BJ (cell line): Measurements from ENCODE around the gene MR1. TPM values are rescaled to one million over a fixed set of nuclear protein-coding genes. Genes with fewer than 3 reads are reported as not detected.
A peak's percentile ranks its signal among the peaks of the same experiment; 100 is the strongest.

Experiments used
- CTCF ChIA-PET: fragments of 350-600 bp; formaldehyde crosslinking; extraction: SDS; loops from one replicate; lab custom pipeline; 2021; ENCODE audit warnings: antibody characterized with exemption, inconsistent platforms; lab: Yijun Ruan, JAX
- POLR2A ChIA-PET: fragments of 300-600 bp; sonication (Branson Sonifier 250); formaldehyde crosslinking; extraction: SDS; loops from one replicate; lab custom pipeline; 2021; ENCODE audit warnings: antibody characterized with exemption; lab: Charles Lee
- DNase-seq: peaks from one replicate; pipeline ENCODE4 v3.0.0-alpha.2; 2011; ENCODE audit warnings: low read depth
- H3K27me3 ChIP-seq: 2 replicates; pipeline ENCODE4 v1.6.0; 2011; ENCODE audit warnings: low read length; ENCODE audit not compliant: control insufficient read depth, insufficient read depth
- H3K36me3 ChIP-seq: 2 replicates; pipeline ENCODE4 v1.5.1; 2011; ENCODE audit warnings: low read length; ENCODE audit not compliant: control insufficient read depth, insufficient read depth
- H3K4me3 ChIP-seq: 2 replicates; pipeline ENCODE4 v1.5.1; 2011; ENCODE audit warnings: low read depth, mild to moderate bottlenecking, control low read depth, low read length
- polyA plus RNA-seq: library from polyadenylated mRNA; depleted of rRNA; stranded (reverse); fragments of >200 nt; gene quantifications from 2 replicates; pipeline ENCODE4 v1.2.3, GENCODE V29; 2011
- TF ChIP-seq, protein P1 (sequence below): IDR thresholded peaks from 2 replicates; pipeline ENCODE4 v1.5.1; 2011; ENCODE audit warnings: low read depth, mild to moderate bottlenecking, control low read depth, inconsistent platforms, low read length, moderate library complexity; ENCODE audit not compliant: insufficient read depth

Gene MR1
- polyA plus RNA-seq, 1 experiment: 25.0 TPM

DNA sequence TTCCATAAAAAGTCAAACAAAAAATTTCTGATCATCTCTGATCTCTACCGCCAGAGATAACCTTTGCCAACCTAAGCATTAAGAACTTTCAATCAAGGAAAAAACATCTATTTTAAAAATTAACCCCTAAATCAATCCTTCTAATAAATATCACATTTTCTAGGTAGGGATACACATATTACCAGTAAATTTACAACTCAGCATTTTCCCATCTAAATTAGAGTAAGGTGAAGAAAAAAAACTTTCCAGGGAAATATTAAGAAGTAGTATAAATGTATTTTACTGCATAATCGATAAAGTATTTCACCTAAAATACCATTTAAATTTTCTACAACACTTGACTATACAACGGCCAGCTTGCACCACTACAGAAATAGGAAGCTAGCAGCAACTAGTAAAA is 12.6 kb upstream of the MR1 start:
- CTCF ChIA-PET: interaction anchor here (1.4 to 3.3 kb wide), 2 partner anchors 84 to 120 kb away, joined by 4 to 23 read pairs; no protein-coding TSS in a partner anchor
- peak overlapping the region; percentile 84 for H3K4me3 ChIP-seq

DNA sequence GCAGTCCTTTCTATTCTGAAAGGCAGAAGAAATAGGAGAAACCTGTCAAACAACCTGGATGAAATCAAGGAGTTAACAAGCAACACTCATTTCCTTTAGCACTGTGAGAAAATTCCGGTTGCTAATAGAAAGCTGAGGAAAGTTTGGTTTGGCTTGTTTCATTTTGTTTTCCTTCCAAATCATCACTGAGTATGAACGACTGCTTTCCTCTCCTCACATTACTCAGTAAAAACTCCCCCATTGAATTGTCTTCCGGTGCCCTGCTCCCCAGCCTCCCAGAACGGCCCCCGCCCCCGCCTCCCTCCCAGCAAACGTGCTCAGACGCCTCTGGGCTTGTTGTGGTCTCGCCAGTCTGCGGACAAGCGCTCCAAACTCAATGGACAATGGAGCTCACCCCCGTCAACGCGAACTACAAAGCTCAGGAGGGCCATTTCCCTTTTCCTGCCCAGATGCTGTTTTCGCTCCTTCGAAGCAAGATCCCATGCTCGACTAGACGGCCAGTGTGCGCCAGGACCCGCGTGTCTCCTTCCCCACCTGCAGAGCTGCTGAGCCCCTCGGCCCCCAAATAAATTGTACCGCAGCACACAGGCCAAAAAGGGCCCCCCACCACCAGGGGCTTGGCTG is 11.9 kb upstream of the MR1 start:
- POLR2A ChIA-PET: interaction anchor here (0.6 to 0.7 kb wide), 4 partner anchors 10 to 138 kb away, joined by 3 to 21 read pairs (median 14); no protein-coding TSS in a partner anchor
- CTCF ChIA-PET: interaction anchor here (0.8 to 3.3 kb wide), 4 partner anchors 11 to 144 kb away, joined by 3 to 23 read pairs (median 4); no protein-coding TSS in a partner anchor
- no peaks in the 10 kb centered on the region; the same call in none of the 2 replicates for H3K36me3 ChIP-seq

More for the DNA sequence above, 12.6 kb upstream of the MR1 start:
- TF ChIP-seq, protein P1, sequence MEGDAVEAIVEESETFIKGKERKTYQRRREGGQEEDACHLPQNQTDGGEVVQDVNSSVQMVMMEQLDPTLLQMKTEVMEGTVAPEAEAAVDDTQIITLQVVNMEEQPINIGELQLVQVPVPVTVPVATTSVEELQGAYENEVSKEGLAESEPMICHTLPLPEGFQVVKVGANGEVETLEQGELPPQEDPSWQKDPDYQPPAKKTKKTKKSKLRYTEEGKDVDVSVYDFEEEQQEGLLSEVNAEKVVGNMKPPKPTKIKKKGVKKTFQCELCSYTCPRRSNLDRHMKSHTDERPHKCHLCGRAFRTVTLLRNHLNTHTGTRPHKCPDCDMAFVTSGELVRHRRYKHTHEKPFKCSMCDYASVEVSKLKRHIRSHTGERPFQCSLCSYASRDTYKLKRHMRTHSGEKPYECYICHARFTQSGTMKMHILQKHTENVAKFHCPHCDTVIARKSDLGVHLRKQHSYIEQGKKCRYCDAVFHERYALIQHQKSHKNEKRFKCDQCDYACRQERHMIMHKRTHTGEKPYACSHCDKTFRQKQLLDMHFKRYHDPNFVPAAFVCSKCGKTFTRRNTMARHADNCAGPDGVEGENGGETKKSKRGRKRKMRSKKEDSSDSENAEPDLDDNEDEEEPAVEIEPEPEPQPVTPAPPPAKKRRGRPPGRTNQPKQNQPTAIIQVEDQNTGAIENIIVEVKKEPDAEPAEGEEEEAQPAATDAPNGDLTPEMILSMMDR: no peak
- Histone ChIP-seq H3K27me3 (no peaks in the 10 kb centered on the region), H3K36me3 (no peaks in the 10 kb centered on the region; the same call in none of the 2 replicates)
- no peak for DNase-seq
- POLR2A ChIA-PET: no interaction called here

DNA sequence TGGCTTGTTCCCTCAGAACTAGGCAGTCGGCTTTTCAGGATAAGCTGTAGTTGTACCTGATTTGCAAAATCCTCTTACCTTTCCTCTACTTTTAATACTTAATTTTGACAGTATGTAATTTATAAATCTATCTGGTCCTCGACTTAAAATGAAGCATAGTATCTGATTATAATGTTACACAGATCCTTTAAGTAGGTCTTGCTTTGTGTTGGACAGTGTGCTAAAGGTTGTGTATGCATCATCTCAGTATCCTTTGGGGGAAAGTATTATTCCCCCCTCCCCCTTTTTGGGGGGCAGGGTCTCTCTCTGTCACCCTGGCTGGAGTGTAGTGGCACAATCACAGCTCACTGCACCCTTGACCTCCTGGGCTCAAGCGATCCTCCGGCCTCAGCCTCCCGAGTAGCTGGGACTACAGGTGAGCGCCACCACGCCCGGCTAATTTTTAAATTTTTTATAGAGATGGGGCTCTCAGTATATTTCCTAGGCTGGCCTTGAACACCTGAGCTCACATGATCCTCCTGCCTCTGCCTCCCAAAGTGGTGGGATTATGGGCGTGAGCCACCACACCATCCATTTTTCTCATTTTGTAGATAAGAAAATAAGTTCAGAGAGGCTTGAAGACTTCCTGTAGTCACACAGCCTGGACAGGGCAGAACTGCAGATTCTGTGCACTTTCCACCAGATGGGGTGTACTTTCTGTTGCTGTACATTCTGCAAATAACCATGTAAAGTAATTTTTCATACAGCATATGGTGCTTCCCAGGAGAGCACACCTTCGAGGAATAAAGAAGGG is 10.3 kb upstream of the MR1 start:
- POLR2A ChIA-PET: no interaction called here
- H3K4me3 ChIP-seq: peak overlapping the region; percentile 22
- CTCF ChIA-PET: interaction anchor here (0.8 to 3.3 kb wide), 3 partner anchors 12 to 118 kb away, joined by 3 to 23 read pairs (median 5); no protein-coding TSS in a partner anchor
- DNase-seq: no peak
- TF ChIP-seq, protein P1: no peak
- no peaks in the 10 kb centered on the region for H3K27me3 ChIP-seq
- no peaks in the 10 kb centered on the region; the same call in 1 of the 2 replicates for H3K36me3 ChIP-seq

More for the DNA sequence above, 11.9 kb upstream of the MR1 start:
- Histone ChIP-seq H3K27me3 (no peaks in the 10 kb centered on the region), H3K4me3 (peak overlapping the region; percentile 84)
- no peak for DNase-seq
- TF ChIP-seq, protein P1: no peak

DNA sequence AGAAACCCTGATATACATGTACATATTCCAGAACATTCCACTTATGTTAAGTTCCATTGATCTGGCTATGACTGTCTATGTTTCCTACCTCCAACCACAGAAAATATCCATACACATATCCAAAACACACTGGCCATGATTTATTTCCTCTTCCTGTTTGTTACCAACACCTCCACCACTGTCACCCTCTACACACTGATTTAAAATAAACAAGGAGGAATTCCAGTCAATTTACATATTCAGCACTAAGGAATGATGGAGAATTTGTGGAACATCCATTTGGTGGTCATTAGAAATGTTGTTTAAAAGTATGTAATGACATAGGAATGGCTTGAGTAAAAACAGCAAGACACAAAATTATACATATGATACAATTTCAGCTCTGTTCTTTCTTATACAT is 5.6 kb upstream of the MR1 start:
- CTCF ChIA-PET: interaction anchor here (0.6 to 1.0 kb wide), 2 partner anchors 108 to 114 kb away, joined by 3 to 4 read pairs; no protein-coding TSS in a partner anchor
- Histone ChIP-seq H3K36me3 (peaks cover 1% of the 10 kb centered on the region; the same call in 1 of the 2 replicates), H3K27me3 (no peaks in the 10 kb centered on the region), H3K4me3 (no peak overlapping the region)
- TF ChIP-seq, protein P1: no peak
- POLR2A ChIA-PET: interaction anchor here (0.7 kb wide), 1 partner anchor 111 kb away, joined by 3 read pairs; no protein-coding TSS in a partner anchor
- DNase-seq: peak; percentile 62

DNA sequence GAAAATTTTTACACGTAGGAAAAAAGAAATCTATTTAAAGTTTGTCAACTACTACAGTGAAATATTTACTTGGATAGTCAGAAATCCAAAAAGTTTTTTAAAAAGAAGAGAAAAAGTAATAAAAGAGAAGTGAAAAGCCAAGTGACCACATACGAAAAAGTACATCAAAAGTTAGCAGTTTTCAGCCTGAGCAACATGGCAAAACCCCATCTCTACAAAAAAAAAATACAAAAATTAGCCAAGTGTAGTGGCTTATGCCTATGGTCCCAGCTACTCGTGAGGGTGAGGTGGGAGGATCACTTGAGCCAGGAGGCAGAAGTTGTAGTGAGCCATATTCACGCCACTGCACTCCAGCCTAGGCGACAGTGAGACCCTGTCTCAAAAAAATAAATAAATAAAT is 5.2 kb upstream of the MR1 start:
- POLR2A ChIA-PET: interaction anchor here (0.7 kb wide), 1 partner anchor 111 kb away, joined by 3 read pairs; no protein-coding TSS in a partner anchor
- no peak for DNase-seq
- peaks cover 1% of the 10 kb centered on the region; the same call in 1 of the 2 replicates for H3K36me3 ChIP-seq
- CTCF ChIA-PET: interaction anchor here (0.6 to 1.2 kb wide), 3 partner anchors 68 to 114 kb away, joined by 3 to 4 read pairs (median 3); no protein-coding TSS in a partner anchor
- H3K4me3 ChIP-seq: no peak overlapping the region
- TF ChIP-seq, protein P1: no peak
- no peaks in the 10 kb centered on the region for H3K27me3 ChIP-seq
